ENCODE measurements around the gene PLCB4.

- TF ChIP-seq SMAD3 (CRISPR knock-in tag; IDR thresholded peaks at IDR 0.05; ENCODE audit: borderline replicate concordance) = no peak
- TF ChIP-seq USF1 (CRISPR knock-in tag; IDR thresholded peaks at IDR 0.05) = no peak
- no peak for TF ChIP-seq CTCF (IDR thresholded peaks at IDR 0.05)
- TF ChIP-seq ATF2 (CRISPR knock-in tag; IDR thresholded peaks at IDR 0.05; ENCODE audit: borderline replicate concordance, low read depth) = no peak
- TF ChIP-seq ESRRA (CRISPR knock-in tag; IDR thresholded peaks at IDR 0.05; ENCODE audit: borderline replicate concordance) = no peak
- no peak for TF ChIP-seq PRDM15 (CRISPR knock-in tag; IDR thresholded peaks at IDR 0.05)
Measured at GRCh38 chr20:9102456-9102855, 33.6 kb downstream of the PLCB4 start.

Measured in WTC11 (cell line).